HL-60 (cell line): Measurements from ENCODE around the gene UQCR11.

Source experiments
- DNase-seq, 2 experiments: peaks; one replicate each; pipeline ENCODE4 v3.0.0-alpha.2; 2010 to 2020; ENCODE audit warnings: low read depth in 1 of 2, low spot score in 1 of 2
- H3K27ac ChIP-seq: fragments of 250-450 bp; sonication (Bioruptor Pico); replicated peaks from 2 replicates; pipeline ENCODE4 v1.5.1; 2020; ENCODE audit warnings: mild to moderate bottlenecking, moderate library complexity
- H3K27me3 ChIP-seq: fragments of 250-450 bp; sonication (Bioruptor Pico); 2 replicates; pipeline ENCODE4 v1.5.1; 2021; ENCODE audit warnings: mild to moderate bottlenecking, moderate library complexity; ENCODE audit not compliant: insufficient read depth, poor library complexity, severe bottlenecking
- H3K4me3 ChIP-seq: replicated peaks from 2 replicates; pipeline ENCODE4 v1.5.1; 2011; ENCODE audit warnings: mild to moderate bottlenecking, control low read depth, low read length; ENCODE audit not compliant: insufficient read depth
- GABPA ChIP-seq: IDR thresholded peaks from 2 replicates; pipeline ENCODE4 v1.6.1; 2012; ENCODE audit warnings: low read depth
- POLR2AphosphoS5 ChIP-seq: IDR thresholded peaks from 2 replicates; pipeline ENCODE4 v1.6.1; 2012; ENCODE audit warnings: low read depth
- SPI1 ChIP-seq: IDR thresholded peaks from 2 replicates; pipeline ENCODE4 v1.6.1; 2012; ENCODE audit warnings: low read depth, mild to moderate bottlenecking, borderline replicate concordance
- TF ChIP-seq, protein P1 (sequence below): IDR thresholded peaks from one replicate; pipeline ENCODE4 v1.5.1; 2011; ENCODE audit warnings: low read length, control low read depth, inconsistent platforms; ENCODE audit not compliant: insufficient read depth
- TF ChIP-seq, protein P2 (sequence below): IDR thresholded peaks from 2 replicates; pipeline ENCODE4 v1.6.1; 2012; ENCODE audit warnings: low read depth; ENCODE audit not compliant: insufficient replicate concordance

UQCR11 gene

DNA sequence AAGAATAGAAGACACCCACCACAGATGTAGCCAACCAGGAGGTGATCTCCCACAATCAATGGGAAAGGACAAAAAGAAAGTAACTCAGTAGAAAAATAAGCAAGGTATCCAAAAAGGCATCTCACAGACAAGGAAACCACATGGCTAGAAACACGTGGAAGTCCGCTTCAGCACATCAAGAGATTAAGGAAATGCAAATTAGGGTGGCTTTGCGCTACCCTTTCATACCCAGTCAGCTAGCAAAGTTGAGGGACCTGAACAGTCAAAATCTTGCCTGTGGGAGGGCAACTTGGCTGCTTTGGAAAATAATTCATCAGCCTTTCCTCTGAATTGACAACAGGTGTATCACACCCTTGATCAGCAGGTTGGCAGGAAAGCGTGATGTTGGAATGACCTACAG, 11.6 kb upstream of the UQCR11 start:
- Histone ChIP-seq H3K27me3 (no peaks in the 10 kb centered on the region), H3K27ac (no peak overlapping the region), H3K4me3 (no peak overlapping the region)
- TF ChIP-seq POLR2AphosphoS5 (no peak), SPI1 (no peak), GABPA (no peak)
- TF ChIP-seq, protein P1, sequence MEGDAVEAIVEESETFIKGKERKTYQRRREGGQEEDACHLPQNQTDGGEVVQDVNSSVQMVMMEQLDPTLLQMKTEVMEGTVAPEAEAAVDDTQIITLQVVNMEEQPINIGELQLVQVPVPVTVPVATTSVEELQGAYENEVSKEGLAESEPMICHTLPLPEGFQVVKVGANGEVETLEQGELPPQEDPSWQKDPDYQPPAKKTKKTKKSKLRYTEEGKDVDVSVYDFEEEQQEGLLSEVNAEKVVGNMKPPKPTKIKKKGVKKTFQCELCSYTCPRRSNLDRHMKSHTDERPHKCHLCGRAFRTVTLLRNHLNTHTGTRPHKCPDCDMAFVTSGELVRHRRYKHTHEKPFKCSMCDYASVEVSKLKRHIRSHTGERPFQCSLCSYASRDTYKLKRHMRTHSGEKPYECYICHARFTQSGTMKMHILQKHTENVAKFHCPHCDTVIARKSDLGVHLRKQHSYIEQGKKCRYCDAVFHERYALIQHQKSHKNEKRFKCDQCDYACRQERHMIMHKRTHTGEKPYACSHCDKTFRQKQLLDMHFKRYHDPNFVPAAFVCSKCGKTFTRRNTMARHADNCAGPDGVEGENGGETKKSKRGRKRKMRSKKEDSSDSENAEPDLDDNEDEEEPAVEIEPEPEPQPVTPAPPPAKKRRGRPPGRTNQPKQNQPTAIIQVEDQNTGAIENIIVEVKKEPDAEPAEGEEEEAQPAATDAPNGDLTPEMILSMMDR = no peak
- TF ChIP-seq, protein P2, sequence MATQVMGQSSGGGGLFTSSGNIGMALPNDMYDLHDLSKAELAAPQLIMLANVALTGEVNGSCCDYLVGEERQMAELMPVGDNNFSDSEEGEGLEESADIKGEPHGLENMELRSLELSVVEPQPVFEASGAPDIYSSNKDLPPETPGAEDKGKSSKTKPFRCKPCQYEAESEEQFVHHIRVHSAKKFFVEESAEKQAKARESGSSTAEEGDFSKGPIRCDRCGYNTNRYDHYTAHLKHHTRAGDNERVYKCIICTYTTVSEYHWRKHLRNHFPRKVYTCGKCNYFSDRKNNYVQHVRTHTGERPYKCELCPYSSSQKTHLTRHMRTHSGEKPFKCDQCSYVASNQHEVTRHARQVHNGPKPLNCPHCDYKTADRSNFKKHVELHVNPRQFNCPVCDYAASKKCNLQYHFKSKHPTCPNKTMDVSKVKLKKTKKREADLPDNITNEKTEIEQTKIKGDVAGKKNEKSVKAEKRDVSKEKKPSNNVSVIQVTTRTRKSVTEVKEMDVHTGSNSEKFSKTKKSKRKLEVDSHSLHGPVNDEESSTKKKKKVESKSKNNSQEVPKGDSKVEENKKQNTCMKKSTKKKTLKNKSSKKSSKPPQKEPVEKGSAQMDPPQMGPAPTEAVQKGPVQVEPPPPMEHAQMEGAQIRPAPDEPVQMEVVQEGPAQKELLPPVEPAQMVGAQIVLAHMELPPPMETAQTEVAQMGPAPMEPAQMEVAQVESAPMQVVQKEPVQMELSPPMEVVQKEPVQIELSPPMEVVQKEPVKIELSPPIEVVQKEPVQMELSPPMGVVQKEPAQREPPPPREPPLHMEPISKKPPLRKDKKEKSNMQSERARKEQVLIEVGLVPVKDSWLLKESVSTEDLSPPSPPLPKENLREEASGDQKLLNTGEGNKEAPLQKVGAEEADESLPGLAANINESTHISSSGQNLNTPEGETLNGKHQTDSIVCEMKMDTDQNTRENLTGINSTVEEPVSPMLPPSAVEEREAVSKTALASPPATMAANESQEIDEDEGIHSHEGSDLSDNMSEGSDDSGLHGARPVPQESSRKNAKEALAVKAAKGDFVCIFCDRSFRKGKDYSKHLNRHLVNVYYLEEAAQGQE = no peak
- no peak for DNase-seq

DNA sequence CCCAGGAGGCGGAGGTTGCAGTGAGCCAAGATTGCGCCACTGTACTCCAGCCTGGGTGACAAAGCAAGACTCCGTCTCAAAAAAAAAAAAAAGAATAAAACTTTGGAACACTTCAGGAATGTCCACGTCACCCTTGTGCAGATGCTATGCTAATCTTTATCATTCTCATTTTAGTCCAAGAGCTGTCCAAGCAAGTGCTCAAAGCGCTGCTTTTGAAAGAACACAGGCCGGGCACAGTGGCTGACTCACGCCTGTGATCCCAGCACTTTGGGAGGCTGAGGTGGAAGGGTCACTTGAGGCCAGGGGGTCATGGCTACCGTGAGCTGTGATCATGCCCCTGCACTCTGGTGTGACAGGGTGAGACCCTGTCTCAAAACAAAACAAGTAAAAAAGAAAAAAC, 11.1 kb upstream of the UQCR11 start:
- H3K27me3 ChIP-seq = no peaks in the 10 kb centered on the region
- no peak for DNase-seq
- no peak for TF ChIP-seq SPI1
- TF ChIP-seq, protein P2 = no peak
- no peak for TF ChIP-seq GABPA
- no peak for TF ChIP-seq POLR2AphosphoS5
- TF ChIP-seq, protein P1 = no peak
- H3K27ac ChIP-seq = no peak overlapping the region
- H3K4me3 ChIP-seq = no peak overlapping the region

DNA sequence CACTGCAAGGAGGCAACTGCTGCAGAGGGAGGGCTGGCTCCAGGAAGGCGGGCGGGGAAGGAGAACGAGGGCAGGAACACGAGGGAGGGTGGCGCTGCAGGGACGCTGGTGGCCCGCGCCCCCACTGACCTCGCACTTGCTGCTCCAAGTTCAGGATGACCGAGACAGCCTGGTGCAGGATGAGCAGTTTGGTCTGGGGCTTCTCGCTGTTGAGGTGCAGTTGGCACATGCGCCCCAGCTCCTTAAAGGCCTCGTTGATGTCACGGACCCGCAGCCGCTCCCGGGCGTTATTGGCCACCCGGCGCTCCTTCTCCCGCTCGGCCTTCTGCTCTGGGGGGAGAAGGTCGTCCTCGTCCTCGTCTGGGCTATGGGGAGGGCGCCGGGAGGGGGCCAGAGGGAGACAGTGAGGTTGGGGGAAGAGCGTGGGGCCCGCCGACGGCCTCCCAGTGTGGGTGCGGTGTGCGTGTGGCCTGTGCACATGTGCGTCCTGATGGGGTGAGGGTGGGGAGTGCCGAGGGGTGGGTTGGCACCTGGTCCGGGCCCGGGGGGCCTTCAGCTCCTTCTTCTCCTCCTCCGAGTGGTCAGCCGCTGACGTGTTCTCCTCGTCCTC, 10.0 kb upstream of the UQCR11 start:
- no peak for TF ChIP-seq GABPA
- TF ChIP-seq, protein P1 = no peak
- TF ChIP-seq, protein P2 = no peak
- Histone ChIP-seq H3K27ac (no peak overlapping the region), H3K4me3 (no peak overlapping the region), H3K27me3 (no peaks in the 10 kb centered on the region)
- no peak for DNase-seq
